Measurements from ENCODE around the gene BRSK2.

GRCh38 chr11:1438967-1439330, 49.2 kb downstream of the BRSK2 start:
- TF ChIP-seq, protein P1, sequence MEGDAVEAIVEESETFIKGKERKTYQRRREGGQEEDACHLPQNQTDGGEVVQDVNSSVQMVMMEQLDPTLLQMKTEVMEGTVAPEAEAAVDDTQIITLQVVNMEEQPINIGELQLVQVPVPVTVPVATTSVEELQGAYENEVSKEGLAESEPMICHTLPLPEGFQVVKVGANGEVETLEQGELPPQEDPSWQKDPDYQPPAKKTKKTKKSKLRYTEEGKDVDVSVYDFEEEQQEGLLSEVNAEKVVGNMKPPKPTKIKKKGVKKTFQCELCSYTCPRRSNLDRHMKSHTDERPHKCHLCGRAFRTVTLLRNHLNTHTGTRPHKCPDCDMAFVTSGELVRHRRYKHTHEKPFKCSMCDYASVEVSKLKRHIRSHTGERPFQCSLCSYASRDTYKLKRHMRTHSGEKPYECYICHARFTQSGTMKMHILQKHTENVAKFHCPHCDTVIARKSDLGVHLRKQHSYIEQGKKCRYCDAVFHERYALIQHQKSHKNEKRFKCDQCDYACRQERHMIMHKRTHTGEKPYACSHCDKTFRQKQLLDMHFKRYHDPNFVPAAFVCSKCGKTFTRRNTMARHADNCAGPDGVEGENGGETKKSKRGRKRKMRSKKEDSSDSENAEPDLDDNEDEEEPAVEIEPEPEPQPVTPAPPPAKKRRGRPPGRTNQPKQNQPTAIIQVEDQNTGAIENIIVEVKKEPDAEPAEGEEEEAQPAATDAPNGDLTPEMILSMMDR (conservative IDR thresholded peaks at IDR 0.05; ENCODE audit: low read depth, low read length) = no peak
- TF ChIP-seq CEBPB (IDR thresholded peaks at IDR 0.05; ENCODE audit: low read depth, low read length) (no peak), POLR2A (IDR thresholded peaks at IDR 0.05; ENCODE audit: low read depth, low read length) (no peak), NFE2L2 (IDR thresholded peaks at IDR 0.05; ENCODE audit: low read depth, low read length) (no peak), RAD21 (IDR thresholded peaks at IDR 0.05; ENCODE audit: low read length) (no peak)
- TF ChIP-seq, protein P2, sequence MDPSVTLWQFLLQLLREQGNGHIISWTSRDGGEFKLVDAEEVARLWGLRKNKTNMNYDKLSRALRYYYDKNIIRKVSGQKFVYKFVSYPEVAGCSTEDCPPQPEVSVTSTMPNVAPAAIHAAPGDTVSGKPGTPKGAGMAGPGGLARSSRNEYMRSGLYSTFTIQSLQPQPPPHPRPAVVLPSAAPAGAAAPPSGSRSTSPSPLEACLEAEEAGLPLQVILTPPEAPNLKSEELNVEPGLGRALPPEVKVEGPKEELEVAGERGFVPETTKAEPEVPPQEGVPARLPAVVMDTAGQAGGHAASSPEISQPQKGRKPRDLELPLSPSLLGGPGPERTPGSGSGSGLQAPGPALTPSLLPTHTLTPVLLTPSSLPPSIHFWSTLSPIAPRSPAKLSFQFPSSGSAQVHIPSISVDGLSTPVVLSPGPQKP (IDR thresholded peaks at IDR 0.05; ENCODE audit: borderline replicate concordance, low read depth, low read length) = no peak

Measured in IMR-90 (cell line).